Measurements from ENCODE around the gene MOGAT2. TPM values are rescaled to one million over a fixed set of nuclear protein-coding genes. Genes with fewer than 3 reads are reported as not detected.
"Not testable (repeated sequence)": the region's sequence is repeated elsewhere in the genome, so short reads cannot be mapped to it uniquely, and the experiment has no call there.

The MOGAT2 gene
- total and polyA plus RNA-seq, 2 donors (not counting 3 experiments of a cell fraction or from before 2014, with no cell fraction given) = not detected

DNA sequence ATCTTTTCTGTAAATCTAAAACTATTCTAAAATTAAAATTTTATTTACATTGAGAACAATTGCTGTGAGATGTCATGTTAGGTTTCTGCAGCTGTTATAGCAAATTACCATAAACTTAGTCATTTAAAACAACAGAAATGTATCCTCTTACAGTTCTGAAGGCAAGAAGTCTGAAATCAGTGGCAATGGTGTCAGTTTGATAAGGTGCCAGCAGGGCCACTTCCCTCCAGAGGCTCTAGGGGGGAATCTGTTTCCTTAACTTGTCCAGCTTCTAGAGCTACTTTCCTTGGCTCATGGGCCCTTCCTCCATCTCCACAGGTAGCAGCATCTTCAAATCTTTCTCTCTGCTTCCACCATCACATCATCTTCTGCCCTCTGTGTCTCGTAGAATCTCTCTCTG, 23.0 kb downstream of the MOGAT2 start:
- dilution Hi-C loops (cut with MboI; ENCODE audit: extremely low pct_ligation_motif_present, low sequenced_read_pairs) = no loop called here
- FAIRE-seq (no peak), DNase-seq (ENCODE audit: low read depth, low spot score) (no peak)
- no peak for TF ChIP-seq CTCF (IDR thresholded peaks at IDR 0.05; ENCODE audit: extremely low read depth in 1 of 2, insufficient read depth in 1 of 2, low read depth in 1 of 2, low read length in 2 of 2)
- Histone ChIP-seq H3K79me2 (ENCODE audit: control insufficient read depth, insufficient read depth, low read length) (no peaks in the 10 kb centered on the region), H3K36me3 (ENCODE audit: control insufficient read depth in 2 of 2, extremely low read depth in 1 of 2, insufficient read depth in 2 of 2, low read length in 2 of 2) (no peaks in the 10 kb centered on the region), H4K20me1 (replicated peaks; ENCODE audit: control insufficient read depth, extremely low read depth, insufficient read depth, low read length) (no peaks in the 10 kb centered on the region), H3K9me3 (replicated peaks; ENCODE audit: control insufficient read depth, insufficient read depth, low read length) (no peaks in the 10 kb centered on the region), H3K27me3 (ENCODE audit: control insufficient read depth in 2 of 2, insufficient read depth in 2 of 2, low read length in 2 of 2) (peaks cover 20 to 24% of the 10 kb centered on the region in 2 experiments), H3K9ac (replicated peaks; ENCODE audit: extremely low read depth, insufficient read depth, low read length) (no peak overlapping the region), H3K4me3 (replicated peaks in 1 of 3; ENCODE audit: insufficient read depth in 1 of 3, low read depth in 1 of 3, low read length in 3 of 3) (no peak overlapping the region), H3K27ac (ENCODE audit: insufficient read depth, low read depth, low read length) (no peak overlapping the region), H3K9me1 (replicated peaks; ENCODE audit: control insufficient read depth, extremely low read depth, insufficient read depth, low read length) (no peaks in the 10 kb centered on the region), H2AFZ (ENCODE audit: low read depth, low read length) (no peak overlapping the region), H3K4me1 (ENCODE audit: control insufficient read depth, extremely low read depth, insufficient read depth, low read length) (no peaks in the 10 kb centered on the region), H3K4me2 (ENCODE audit: insufficient read depth, low read length) (no peak overlapping the region)
- BruUV-seq (replicated peaks) = no TSS peak
- intact Hi-C loops (cut with micrococcal nuclease) = no loop called here
- CTCF ChIA-PET = interaction anchor here (1.0 to 1.2 kb wide), 3 partner anchors 17 to 63 kb away, joined by 3 to 4 read pairs (median 3); no protein-coding TSS in a partner anchor
- POLR2A ChIA-PET = no interaction called here

DNA sequence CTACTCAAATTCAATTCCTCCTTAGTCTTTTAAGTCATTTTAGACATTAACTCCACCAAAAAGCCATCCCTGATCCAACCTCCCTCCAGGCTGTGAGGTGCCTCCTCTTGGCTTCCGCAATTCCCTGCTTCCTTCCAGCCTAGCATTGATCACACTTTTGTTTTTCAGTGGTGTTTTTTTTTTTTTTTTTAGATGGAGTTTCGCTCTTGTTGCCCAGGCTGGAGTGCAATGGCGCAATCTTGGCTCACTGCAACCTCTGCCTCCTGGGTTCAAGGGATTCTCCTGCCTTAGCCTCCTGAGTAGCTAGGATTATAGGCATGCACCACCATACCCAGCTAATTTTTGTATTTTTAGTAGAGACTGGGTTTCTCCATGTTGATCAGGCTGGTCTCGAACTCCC, 25.5 kb downstream of the MOGAT2 start:
- H3K4me3 ChIP-seq (replicated peaks in 1 of 3; ENCODE audit: insufficient read depth in 1 of 3, low read depth in 1 of 3, low read length in 3 of 3); DNase-seq (ENCODE audit: low read depth, low spot score); H3K27ac ChIP-seq (ENCODE audit: insufficient read depth, low read depth, low read length); H3K79me2 ChIP-seq (ENCODE audit: control insufficient read depth, insufficient read depth, low read length); FAIRE-seq; H2AFZ ChIP-seq (ENCODE audit: low read depth, low read length); POLR2A ChIA-PET; intact Hi-C loops (cut with micrococcal nuclease); dilution Hi-C loops (cut with MboI; ENCODE audit: extremely low pct_ligation_motif_present, low sequenced_read_pairs); H3K4me2 ChIP-seq (ENCODE audit: insufficient read depth, low read length); BruUV-seq (replicated peaks); H4K20me1 ChIP-seq (replicated peaks; ENCODE audit: control insufficient read depth, extremely low read depth, insufficient read depth, low read length); H3K36me3 ChIP-seq (ENCODE audit: control insufficient read depth in 2 of 2, extremely low read depth in 1 of 2, insufficient read depth in 2 of 2, low read length in 2 of 2); H3K9ac ChIP-seq (replicated peaks; ENCODE audit: extremely low read depth, insufficient read depth, low read length); H3K9me1 ChIP-seq (replicated peaks; ENCODE audit: control insufficient read depth, extremely low read depth, insufficient read depth, low read length); H3K9me3 ChIP-seq (replicated peaks; ENCODE audit: control insufficient read depth, insufficient read depth, low read length); H3K4me1 ChIP-seq (ENCODE audit: control insufficient read depth, extremely low read depth, insufficient read depth, low read length): not testable (repeated sequence)
- CTCF ChIA-PET = interaction anchor here (0.8 kb wide), 1 partner anchor 20 kb away, joined by 3 read pairs; no protein-coding TSS in a partner anchor
- peaks cover 22 to 27% of the 10 kb centered on the region in 2 experiments for H3K27me3 ChIP-seq (ENCODE audit: control insufficient read depth in 2 of 2, insufficient read depth in 2 of 2, low read length in 2 of 2)
